ENCODE results near the gene GORASP2. TPM values are rescaled to one million over a fixed set of nuclear protein-coding genes. Genes with fewer than 3 reads are reported as not detected.

Gene GORASP2
- total and polyA plus RNA-seq, 2 experiments from 2014 or later: 70.4 to 132 TPM

DNA sequence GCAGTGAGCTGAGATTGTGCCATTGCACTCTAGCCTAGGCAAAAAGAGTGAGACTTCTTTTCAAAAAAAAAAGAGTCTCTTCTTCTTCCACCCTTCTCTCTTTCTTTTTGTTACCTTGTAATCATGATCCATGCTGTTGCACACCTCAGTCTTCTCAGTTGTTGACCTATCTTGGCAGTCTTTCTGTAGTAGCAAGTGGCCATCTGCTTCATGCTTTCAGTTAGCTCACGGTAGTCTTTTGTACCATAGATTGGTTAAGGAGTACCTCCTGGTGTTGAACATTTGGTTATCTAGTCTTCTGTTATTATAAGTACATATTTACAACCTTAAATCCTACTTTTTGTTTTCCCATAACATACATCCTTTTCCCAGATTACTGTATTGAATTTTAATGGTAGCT is 3.1 kb downstream of the GORASP2 start:
- peaks cover 36% of the 10 kb centered on the region for H4K20me1 ChIP-seq (ENCODE audit: insufficient read depth)
- no peaks in the 10 kb centered on the region for H3K27me3 ChIP-seq (replicated peaks; ENCODE audit: insufficient read depth)
- H3K4me1 ChIP-seq (ENCODE audit: insufficient read depth): peaks cover 21% of the 10 kb centered on the region
- H3F3A ChIP-seq (ENCODE audit: insufficient read depth): peaks cover 7% of the 10 kb centered on the region
- no peak overlapping the region for H3K9ac ChIP-seq
- no peaks in the 10 kb centered on the region for H3K9me3 ChIP-seq (ENCODE audit: low read depth)
- peak overlapping the region; percentile 19 for H3K4me2 ChIP-seq (ENCODE audit: unreplicated experiment)
- no peak for DNase-seq
- 59 to 62% methylated on average over 1 of the region's 1 CpG for WGBS, 2 experiments (ENCODE audit: low coverage in 1 of 2, low lambda C conversion rate in 2 of 2, missing lambda C conversion rate in 2 of 2)
- 0 out of 2 replicates have a peak overlapping the region, but pooled peaks have one; percentile 9 for H3K4me3 ChIP-seq
- H2AFZ ChIP-seq: no peak overlapping the region
- in situ Hi-C loops (cut with MboI): no loop called here
- H3K36me3 ChIP-seq (ENCODE audit: low read depth): peaks cover 6% of the 10 kb centered on the region; the same call in 1 of the 2 replicates
- peaks cover 78% of the 10 kb centered on the region for H3K79me2 ChIP-seq (ENCODE audit: insufficient read depth)
- TF ChIP-seq EZH2 (IDR thresholded peaks at IDR 0.05; ENCODE audit: insufficient read depth, poor library complexity, severe bottlenecking): no peak
- TF ChIP-seq EZH2phosphoT487 (IDR thresholded peaks at IDR 0.05; ENCODE audit: insufficient read depth, low read depth): no peak
- no peaks in the 10 kb centered on the region for H3K9me2 ChIP-seq (ENCODE audit: insufficient read depth)
- H3K27ac ChIP-seq: no peak overlapping the region

DNA sequence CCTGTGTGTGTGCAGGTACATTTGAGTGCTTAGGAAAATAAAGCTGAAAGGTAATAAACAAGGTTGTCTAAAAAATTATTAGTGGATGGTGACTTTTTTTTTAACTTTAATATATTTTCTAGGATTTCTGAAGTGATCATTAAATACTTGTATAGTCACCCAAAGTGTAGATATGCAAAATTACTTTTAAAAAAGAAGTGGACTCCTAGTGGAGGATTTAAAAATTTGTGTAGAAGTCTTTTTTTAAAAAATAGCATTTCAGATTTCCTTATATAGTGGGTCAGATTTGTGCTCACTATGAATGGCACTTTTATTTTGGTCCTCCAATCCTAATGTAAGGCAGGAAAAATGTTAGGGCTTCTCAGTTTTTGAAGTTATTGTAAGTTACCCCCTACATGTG is 3.9 kb downstream of the GORASP2 start:
- no peak overlapping the region for H3K4me3 ChIP-seq
- H4K20me1 ChIP-seq (ENCODE audit: insufficient read depth): peaks cover 36% of the 10 kb centered on the region

DNA sequence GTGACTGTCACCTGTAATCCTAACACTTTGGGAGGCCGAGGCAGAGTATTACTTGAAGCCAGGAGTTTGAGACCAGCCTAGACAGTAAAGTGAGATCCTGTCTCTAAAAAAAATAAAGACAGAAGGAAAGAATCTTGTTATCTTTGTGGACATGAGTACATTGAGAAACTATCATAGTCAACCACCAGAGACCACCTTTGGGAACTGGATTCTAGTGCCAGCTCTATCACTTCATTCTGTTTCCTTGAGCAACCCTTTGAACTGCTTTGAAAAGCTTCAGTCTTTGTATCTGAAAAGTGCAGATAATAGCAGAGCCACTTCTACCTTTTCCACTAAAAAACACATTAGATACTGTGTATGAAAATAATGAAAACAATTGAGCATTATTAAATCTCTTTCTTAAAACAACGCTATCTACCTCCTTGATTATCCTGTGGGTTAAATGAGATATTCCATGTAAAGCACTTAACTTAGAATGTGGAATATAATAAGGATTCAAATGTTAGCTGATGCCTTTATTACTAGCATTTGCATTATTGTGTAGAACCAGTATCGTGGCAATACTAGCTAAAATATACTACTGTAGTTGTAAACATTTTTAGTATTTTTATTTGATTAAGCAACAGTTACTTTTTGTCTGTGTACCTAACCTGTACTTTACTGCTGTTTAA is 8.8 kb downstream of the GORASP2 start:
- Histone ChIP-seq H3K9me3 (ENCODE audit: low read depth) (no peaks in the 10 kb centered on the region), H4K20me1 (ENCODE audit: insufficient read depth) (peaks cover 41% of the 10 kb centered on the region; the same call in 1 of the 2 replicates), H3K4me3 (no peak overlapping the region), H3F3A (ENCODE audit: insufficient read depth) (peaks cover 18% of the 10 kb centered on the region), H3K27me3 (replicated peaks; ENCODE audit: insufficient read depth) (no peaks in the 10 kb centered on the region), H3K9ac (no peak overlapping the region), H3K4me2 (ENCODE audit: unreplicated experiment) (no peak overlapping the region), H3K4me1 (ENCODE audit: insufficient read depth) (peaks cover 7% of the 10 kb centered on the region; the same call in 1 of the 2 replicates), H3K27ac (no peak overlapping the region), H3K9me2 (ENCODE audit: insufficient read depth) (no peaks in the 10 kb centered on the region), H3K79me2 (ENCODE audit: insufficient read depth) (peaks cover 100% of the 10 kb centered on the region), H2AFZ (no peak overlapping the region), H3K36me3 (ENCODE audit: low read depth) (peaks cover 5% of the 10 kb centered on the region; the same call in 1 of the 2 replicates)
- WGBS, 2 experiments (ENCODE audit: low coverage in 1 of 2, low lambda C conversion rate in 2 of 2, missing lambda C conversion rate in 2 of 2): 50 to 57% methylated on average over 3 of the region's 3 CpGs
- no peak for DNase-seq
- TF ChIP-seq EZH2phosphoT487 (IDR thresholded peaks at IDR 0.05; ENCODE audit: insufficient read depth, low read depth) (no peak), EZH2 (IDR thresholded peaks at IDR 0.05; ENCODE audit: insufficient read depth, poor library complexity, severe bottlenecking) (no peak)
- in situ Hi-C loops (cut with MboI): no loop called here

More for the DNA sequence above, 3.9 kb downstream of the GORASP2 start:
- H3K27ac ChIP-seq: no peak overlapping the region
- peaks cover 7% of the 10 kb centered on the region for H3F3A ChIP-seq (ENCODE audit: insufficient read depth)
- DNase-seq: peak; percentile 21
- no peaks in the 10 kb centered on the region for H3K9me3 ChIP-seq (ENCODE audit: low read depth)
- H3K36me3 ChIP-seq (ENCODE audit: low read depth): peaks cover 6% of the 10 kb centered on the region; the same call in 1 of the 2 replicates
- no peaks in the 10 kb centered on the region for H3K27me3 ChIP-seq (replicated peaks; ENCODE audit: insufficient read depth)
- no peaks in the 10 kb centered on the region for H3K9me2 ChIP-seq (ENCODE audit: insufficient read depth)
- peaks cover 86% of the 10 kb centered on the region for H3K79me2 ChIP-seq (ENCODE audit: insufficient read depth)
- peaks cover 21% of the 10 kb centered on the region for H3K4me1 ChIP-seq (ENCODE audit: insufficient read depth)
- no peak overlapping the region for H2AFZ ChIP-seq
- TF ChIP-seq EZH2 (IDR thresholded peaks at IDR 0.05; ENCODE audit: insufficient read depth, poor library complexity, severe bottlenecking) (no peak), EZH2phosphoT487 (IDR thresholded peaks at IDR 0.05; ENCODE audit: insufficient read depth, low read depth) (no peak)
- in situ Hi-C loops (cut with MboI): no loop called here
- H3K9ac ChIP-seq: no peak overlapping the region
- H3K4me2 ChIP-seq (ENCODE audit: unreplicated experiment): no peak overlapping the region

DNA sequence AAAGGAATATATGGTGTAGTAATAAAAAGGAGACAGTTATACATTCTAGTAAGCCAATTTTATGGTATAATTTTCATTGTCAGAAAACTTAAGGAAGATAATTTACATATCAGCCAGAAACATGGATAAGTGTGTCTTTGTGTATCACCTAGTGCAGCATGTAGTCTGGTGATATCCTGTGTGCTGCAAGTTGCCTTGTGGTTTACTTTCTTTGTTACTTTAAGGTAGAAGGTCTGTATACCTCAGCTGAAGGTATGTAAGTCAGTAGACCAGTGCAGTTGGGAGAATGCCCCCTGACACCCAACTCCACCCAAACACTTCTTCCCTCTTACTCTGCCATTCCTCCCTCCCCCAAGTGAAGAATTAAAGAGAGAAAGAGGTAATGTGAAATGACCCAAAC is 11.0 kb downstream of the GORASP2 start:
- H3K9me2 ChIP-seq (ENCODE audit: insufficient read depth): no peaks in the 10 kb centered on the region
- no peaks in the 10 kb centered on the region for H3K27me3 ChIP-seq (replicated peaks; ENCODE audit: insufficient read depth)
- no peaks in the 10 kb centered on the region for H3K9me3 ChIP-seq (ENCODE audit: low read depth)
- H3K27ac ChIP-seq: no peak overlapping the region
- H3K36me3 ChIP-seq (ENCODE audit: low read depth): peaks cover 5% of the 10 kb centered on the region; the same call in 1 of the 2 replicates
- no peak for TF ChIP-seq EZH2 (IDR thresholded peaks at IDR 0.05; ENCODE audit: insufficient read depth, poor library complexity, severe bottlenecking)
- TF ChIP-seq EZH2phosphoT487 (IDR thresholded peaks at IDR 0.05; ENCODE audit: insufficient read depth, low read depth): no peak
- H3K9ac ChIP-seq: no peak overlapping the region
- no peak overlapping the region for H2AFZ ChIP-seq
- peaks cover 100% of the 10 kb centered on the region for H3K79me2 ChIP-seq (ENCODE audit: insufficient read depth)
- in situ Hi-C loops (cut with MboI): no loop called here
- no peak overlapping the region for H3K4me3 ChIP-seq
- peaks cover 48% of the 10 kb centered on the region; the same call in 1 of the 2 replicates for H4K20me1 ChIP-seq (ENCODE audit: insufficient read depth)
- no peak for DNase-seq
- H3K4me1 ChIP-seq (ENCODE audit: insufficient read depth): peaks cover 13% of the 10 kb centered on the region; the same call in 1 of the 2 replicates
- H3K4me2 ChIP-seq (ENCODE audit: unreplicated experiment): no peak overlapping the region
- H3F3A ChIP-seq (ENCODE audit: insufficient read depth): peaks cover 24% of the 10 kb centered on the region
